HG03064 (cell line): ENCODE data around the gene TK2.
"Not testable (repeated sequence)": the region's sequence is repeated elsewhere in the genome, so short reads cannot be mapped to it uniquely, and the experiment has no call there.

Experiments
- ATAC-seq: cut with Tn5 transposase; IDR thresholded peaks from one replicate; pipeline ENCODE4 v1.9.1; 2021; ENCODE audit warnings: low read depth; ENCODE audit not compliant: unreplicated experiment

The TK2 gene

DNA sequence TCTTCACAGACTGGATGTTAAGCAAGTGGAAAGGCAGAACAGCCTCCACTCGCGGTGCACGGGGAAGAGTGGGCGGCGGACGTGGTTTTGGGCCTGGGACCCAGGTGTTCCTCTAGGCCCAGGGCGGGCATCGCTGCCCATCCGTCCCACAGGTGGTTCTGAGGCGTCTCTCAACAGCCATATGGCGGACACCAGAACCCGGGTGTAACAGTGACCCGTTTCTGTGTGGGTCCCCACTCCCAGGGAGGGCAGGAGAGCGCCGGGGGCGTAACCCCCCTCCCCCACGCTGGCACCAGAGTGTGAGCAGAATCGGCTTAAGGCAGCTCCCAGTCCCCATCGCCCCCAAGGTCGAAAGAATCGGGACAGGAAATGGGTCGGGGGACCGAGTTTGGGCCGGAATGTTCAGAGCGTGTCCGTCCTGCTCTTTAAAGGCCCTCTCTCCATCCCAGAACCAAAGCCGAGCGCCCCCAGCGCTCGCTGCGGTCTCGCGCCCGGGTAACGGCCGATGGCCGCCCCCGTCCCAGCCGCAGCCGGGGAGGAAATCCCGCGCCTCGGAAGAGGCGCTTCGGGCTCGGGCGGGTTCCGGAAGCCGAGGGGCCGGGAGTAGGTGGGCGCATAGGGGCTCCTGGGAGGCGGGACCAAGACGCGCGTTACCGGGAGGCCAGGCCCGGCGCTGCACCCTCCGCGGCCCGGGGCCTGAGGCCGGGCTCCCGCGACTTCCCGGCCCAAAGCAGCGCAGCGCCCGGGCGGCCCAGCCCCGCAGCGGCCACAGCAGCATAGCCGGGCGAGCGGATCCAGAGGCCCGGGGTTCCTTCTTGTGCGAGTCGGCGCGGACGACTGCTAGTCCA is at the start of gene TK2:
Gene TK2, minus strand, starts transcription at position 839 of the 848 bp plus-strand sequence. Its CDS starts 61 bp downstream, at position 778.
- no peak for ATAC-seq

DNA sequence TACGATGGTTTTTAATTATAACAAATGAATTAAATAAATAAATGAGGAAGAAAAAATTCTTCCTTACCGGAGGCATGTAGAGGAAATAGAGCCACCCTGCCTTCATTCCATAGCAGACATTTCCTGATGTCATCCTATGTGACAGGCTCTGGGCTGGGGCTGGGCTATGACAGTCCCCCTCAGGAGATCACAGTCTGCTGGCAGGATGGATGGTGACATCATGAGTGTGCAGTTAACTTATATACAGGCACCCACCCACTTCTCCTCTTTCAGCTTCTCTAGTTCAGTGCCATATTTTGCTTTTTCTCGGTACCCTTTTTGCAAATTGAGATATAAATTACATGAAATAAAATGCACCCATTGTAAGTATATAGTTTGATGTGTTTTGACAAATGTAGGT is 48.2 kb upstream of the TK2 start:
- ATAC-seq = no peak

DNA sequence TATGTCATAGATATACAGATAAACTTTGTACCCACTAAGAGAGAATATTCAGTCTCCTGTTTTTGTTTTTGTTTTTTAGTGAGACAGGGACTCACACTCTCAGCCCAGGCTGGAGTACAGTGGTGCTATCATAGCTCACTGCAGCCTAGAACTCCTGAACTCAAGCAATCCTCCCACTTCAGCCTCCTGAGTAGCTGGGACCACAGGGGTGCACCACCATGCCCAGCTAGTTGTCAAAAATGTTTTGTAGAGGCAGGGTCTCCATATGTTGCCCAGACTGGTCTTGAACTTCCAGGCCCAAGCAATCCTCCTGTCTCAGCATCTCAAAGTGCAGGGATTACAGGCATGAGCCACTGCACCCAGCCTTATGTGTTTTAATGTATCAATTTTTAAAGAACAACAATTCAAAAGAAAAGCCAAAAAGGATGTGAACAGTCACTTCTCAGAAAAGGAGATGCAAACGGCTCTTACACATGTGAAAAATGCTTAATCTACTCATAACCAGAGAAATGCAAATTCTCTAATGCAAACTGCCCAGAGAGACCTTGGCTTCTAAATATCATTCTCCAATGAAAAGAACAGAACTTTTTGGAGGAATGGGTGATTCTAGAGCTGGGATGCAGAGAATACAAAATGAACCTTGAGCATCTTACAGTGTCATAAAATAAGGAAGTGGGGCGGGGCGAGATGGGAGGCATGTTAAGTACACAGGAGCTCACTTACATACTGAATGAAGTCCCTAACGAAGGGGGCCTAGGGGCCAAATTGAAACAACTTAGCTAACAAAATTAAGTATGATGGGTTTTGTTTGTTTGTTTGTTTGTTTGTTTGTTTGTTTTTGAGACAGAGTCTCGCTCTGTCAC is 47.3 kb upstream of the TK2 start:
- ATAC-seq = no peak

DNA sequence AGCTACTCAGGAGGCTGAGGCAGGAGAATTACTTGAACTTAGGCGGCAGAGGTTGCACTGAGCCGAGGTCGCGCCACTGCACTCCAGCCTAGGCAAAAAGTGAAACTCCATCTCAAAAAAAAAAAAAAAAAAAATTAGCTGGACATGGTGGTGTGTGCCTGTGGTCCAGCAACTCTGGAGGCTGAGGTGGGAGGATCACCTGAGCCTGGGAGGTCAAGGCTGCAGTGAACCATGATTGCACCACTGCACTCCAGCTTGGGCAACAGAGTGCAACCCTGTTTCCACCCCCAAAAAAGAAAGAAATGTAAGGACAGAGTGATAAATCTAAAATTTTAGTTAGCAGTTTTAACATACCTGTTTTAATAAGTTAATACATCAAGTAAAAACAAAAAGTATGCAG is 46.6 kb upstream of the TK2 start:
- not testable (repeated sequence) for ATAC-seq

DNA sequence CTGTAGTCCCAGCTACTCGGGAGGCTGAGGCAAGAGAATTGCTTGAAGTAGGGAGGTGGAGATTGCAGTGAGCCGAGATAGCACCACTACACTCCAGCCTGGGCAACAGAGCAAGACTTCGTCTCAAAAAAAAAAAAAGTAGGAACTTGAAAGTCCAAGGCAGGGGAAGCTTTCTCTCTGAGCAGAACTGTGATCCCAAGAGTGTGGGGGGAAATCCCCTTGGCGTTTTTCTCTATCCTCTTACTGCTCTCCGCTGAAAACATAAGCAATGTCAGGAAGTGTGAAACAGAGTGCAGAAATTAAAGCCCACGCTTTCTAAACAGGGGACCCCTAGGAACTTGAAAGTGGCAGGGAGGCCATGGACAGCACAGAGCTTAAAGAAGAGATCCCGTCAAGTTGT is 44.8 kb upstream of the TK2 start:
- no peak for ATAC-seq

DNA sequence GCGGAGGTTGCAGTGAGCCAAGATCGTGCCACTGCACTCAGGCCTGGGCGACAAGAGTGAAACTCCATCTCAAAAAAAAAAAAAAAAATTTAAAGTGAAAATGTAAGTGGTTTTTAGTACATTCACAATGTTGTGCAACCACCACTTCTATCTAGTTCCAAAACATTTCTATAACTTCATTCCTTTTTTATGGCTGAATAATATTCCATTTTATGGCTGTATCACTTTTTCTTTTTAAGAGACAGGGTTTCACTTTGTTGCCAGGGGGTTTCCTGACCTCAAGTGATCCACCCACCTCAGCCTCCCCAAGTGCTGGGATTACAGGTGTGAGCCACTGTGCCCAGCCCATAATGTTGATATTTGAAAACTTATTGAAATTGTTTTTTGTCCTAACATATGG is 42.9 kb upstream of the TK2 start:
- ATAC-seq = no peak

DNA sequence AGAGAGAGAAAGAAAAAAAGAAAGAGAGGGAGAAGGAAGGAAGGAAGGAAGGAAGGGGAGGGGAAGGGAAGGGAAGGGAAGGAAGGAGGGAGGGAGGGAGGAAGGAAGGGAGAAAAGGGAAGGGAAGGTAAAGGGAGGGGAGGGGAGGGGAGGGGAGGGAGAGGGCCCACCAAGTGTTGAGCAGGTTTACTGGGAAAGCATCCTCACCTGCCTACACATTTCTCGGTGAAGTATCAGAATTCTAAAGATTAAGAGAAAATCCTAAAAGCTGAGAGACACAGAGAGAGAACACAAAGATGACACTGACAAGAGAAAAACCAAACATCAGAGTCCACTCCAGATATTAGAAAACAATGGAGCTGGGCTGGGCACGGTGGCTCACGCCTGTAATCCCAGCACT is 42.3 kb upstream of the TK2 start:
- ATAC-seq = no peak

DNA sequence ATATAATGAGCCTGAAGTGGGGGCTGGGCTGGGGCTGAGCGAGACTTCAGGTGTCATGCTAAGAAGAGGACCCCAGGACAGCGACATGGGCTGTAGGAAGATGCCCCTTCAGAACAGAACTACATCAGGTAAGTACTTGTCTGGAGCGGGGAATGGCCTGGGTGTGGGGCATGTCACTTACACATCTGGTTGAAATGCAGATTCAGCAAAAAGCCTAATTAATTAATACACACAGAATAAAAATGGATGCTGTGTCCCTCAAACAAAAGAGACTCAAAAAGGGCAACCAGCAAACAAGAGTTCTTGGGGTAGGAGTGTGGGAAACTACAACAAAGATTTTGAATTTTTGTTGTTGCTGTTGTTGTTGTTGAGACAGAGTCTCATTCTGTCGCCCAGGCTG is 41.1 kb upstream of the TK2 start:
- ATAC-seq = no peak

DNA sequence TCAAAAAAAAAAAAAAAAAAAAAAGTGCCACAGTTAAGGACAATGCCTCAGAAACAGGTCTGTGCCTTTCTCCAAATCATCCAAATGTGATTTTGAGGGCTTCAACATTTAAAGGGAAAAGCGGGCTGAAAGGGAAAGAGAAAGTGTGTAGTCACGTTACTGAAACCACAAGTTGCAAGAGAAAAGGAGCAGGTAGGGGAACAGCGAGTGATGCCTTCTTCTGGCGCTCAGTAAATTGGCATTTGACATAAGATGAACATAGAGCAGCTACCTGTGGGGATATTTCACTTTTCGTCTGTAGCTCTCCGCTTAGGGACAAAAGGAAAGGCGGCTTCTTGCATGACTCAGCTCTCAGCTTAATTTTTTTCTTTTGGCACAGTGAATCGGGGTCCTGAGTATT is 40.4 kb upstream of the TK2 start:
- no peak for ATAC-seq

DNA sequence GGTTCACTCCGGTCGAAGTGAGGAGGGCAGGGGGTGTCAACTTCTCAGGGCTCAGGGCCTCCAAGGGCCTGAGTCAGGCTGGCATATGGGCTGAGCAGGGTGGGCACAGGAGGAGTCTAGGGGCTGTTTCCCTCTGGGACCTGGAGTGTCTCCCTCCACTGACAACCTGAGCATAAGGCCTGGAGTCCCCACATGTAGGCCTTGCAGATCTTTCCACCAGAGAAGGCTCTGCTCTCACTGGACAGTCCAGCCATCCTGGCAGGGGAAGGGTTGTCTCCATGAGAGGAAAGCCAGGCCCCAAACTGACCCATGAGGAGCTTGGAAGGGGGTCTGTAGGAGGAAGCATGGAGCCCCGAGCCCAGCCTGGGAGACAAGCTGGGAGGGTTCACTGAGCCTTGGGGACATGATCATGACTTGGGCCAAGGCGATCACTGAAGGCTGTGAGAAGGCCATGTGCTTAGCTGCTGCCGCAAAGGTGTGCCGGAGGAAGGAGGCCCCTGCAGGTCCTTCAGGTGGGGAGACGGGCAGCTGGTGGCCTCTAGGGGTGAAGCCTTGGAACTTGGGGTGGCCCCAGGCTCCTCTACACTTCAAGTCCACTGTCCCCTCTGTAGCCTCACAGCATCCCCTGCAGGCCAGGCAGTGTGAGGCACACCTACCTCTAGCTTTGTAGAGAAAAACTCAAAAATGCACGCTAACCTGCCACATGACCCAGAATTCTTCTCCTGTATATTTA is 39.2 kb upstream of the TK2 start:
- no peak for ATAC-seq

GRCh38 chr16:66587881-66588600 is 38.1 kb upstream of the TK2 start:
- ATAC-seq = no peak

GRCh38 chr16:66585481-66586239 is 35.7 kb upstream of the TK2 start:
- no peak for ATAC-seq

- no peak for ATAC-seq
Observed at GRCh38 chr16:66581246-66581952, 31.5 kb upstream of the TK2 start.

DNA sequence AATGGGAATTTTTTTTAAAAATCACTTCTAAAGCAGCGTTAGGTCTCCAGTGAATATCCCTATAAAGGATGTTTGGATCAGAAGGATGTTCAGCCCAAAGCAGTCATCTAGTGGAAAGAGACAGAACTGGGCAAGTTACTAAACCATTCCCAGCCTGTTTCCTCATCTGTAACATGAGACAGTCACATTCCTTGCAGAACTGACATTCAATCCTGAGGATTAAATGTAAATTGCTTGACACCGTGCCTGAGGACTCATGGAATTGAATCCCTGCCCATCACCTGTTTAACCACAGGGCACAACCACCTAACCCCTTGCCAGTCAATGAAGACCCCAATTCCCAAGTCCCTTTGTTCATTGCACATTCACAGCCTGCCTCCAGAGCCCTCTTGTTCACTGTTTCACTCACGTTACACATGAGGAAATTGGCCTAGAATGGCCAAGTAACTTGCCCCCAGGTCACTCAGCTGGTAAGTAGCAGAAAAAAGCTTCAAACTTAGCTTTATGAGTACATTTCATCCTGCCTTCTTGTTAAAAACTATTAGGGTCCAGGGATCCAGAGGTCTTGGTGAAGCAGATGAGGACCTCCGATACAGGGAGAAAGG is 30.8 kb upstream of the TK2 start:
- ATAC-seq = no peak

DNA sequence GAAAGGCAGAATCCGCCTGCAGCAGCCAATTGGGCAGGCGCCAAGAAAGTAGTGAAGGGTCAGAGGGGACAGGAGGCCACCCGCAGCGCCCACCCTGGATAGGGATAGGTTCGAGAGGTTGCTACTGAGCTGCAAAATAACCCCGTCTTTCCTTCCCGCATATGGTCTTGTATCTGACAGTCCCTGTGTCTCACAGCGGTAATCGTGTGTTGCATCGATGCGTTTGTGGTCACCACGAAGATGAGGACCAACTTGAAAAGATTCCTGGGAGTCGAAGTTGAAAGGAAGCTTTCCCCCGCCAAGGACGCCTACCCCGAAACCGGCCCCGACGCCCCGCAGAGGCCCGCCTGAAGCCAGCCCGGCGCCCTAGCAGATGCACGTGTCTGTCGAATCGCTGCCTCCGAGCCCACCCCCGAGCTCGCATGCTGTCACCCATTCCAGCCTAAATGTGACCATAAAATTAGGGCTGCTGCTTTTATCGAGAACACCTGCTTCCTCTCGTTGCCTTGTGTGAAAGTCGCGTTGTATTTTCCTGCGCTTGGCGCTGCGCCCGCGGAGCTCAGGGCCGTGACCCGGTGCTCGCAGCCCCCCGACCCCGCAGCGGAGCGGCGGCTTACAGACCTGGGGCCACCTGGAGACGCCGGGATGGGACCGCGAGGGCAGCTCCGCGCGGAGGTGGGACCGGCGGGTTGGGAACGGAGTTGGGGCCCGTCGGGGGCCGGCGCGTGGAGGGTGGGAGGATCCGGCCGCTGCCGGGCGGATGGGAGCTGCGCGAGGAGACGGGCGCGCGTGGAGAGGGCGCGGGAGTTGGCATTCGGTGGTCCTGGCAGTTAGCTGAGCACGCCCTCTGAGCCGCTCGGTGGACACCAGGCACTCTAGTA is 29.0 kb upstream of the TK2 start, which contains the start of gene CMTM2:
Gene CMTM2, plus strand, starts transcription at position 813 of the 881 bp plus-strand sequence. CDS start 145 bp downstream, outside the sequence.
- ATAC-seq = no peak

DNA sequence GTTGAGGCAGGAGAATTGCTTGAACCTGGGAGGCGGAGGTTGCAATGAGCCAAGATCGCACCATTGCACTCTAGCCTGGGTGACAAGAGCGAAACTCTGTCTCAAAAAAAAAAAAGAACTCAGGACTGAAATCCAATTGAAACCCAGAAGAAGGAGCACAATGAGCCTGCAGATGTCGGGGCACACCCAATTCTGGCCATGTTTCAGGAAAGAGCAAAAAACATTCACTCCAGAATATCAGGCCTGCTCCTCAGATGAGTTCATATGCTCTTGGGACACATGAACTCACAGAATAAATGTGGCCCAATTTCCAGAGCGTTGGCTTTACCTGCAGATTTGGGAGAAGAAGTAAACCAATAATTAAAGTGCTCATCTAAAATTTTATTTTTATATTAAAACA is 26.4 kb upstream of the TK2 start:
- no peak for ATAC-seq

DNA sequence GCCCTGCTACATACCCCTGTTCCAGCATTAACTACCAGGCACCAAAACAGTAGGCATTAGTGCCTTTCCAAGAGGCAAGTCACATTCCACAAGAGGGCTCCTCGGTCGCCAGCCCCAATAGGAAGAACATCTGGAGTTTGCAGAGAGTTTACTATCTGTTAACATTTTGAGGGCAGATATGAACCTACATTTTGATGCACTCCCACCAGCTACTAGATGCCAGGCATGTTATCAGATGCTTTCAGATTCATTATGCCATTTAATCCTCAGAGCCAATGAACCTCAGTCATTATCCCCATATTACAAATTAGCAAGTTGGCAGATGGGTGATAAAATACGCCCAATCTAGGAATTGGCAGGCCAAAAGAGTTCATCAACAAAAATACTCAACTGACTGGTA is 25.1 kb upstream of the TK2 start:
- ATAC-seq = no peak

- no peak for ATAC-seq
Observed at GRCh38 chr16:66574531-66574930, 24.6 kb upstream of the TK2 start.
